HG03135 (cell line): ENCODE data around the gene CNN2.
"Not testable (repeated sequence)": the region's sequence is repeated elsewhere in the genome, so short reads cannot be mapped to it uniquely, and the experiment has no call there.

ENCODE experiments used
- ATAC-seq: cut with Tn5 transposase; IDR thresholded peaks from one replicate; pipeline ENCODE4 v1.9.1; 2021; ENCODE audit warnings: mild to moderate bottlenecking, moderate library complexity; ENCODE audit not compliant: unreplicated experiment

Gene CNN2

DNA sequence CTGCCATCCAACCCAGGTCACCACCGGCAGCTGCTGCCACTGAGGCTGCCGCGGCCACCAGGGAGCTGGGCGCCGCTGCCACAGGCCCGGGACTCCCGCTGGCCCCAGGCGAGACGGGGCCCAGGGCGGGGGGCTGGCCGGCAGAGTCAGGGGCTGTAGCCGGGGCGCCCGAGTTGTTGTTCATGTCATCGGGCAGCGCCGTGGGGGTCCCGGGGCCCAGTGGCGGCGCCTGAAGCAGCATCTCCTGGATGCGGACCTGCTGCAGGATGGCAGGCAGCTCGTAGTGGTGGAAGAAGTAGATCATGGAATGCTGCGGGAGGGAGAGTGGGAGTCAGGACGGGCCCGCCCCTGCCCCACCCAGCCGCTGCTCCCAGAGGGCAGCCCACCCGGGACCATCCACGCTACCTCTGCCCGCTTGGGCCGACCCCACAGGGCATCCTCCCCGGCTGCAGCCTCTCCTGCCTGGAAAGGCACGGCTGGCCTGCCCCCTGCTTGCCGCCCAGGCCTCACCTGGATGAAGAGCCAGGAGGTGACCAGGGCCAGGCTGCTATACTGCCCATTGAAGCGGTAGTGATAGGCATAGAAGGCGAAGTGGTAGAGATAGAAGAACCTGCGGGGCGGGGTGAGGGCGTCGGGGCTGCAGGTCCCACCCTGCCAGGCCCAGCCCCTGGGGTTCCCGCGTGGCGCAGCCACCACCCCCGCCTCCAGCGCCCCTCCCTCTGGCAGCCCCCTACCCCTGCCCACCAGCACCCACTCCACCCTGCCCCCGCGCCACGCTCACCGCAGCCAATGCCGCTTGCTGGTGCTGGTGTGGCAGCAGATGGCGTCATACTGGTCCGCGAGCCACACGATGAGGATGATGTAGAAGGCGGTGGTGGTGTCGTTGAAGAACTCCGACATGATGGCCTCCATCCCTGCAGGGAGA is 15.6 kb upstream of the CNN2 start:
- ATAC-seq, result no peak

DNA sequence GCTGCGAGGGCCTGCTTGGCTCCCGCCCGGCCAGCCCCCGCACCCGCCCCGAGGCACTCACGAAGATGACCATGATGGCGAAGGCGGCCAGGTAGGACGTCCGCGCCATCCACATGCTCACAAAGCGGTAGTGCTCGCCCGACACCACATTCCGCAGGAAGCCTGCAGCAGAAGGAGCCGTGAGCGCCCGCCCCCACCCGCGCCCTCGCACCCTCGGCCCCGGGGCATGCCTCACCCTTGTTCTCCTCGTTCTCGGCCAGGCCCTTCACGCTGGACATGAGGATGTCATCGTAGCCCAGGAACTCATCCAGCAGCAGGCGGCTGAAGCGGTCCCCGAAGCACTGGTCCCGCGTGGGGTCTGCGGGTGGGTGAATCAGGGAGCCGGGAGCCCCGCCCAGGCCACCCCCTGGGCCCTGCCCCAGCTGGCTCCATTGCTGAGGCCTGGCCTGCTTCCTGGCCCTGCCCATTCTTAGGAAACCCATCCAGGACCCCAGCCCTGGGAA is 14.5 kb upstream of the CNN2 start:
- no peak for ATAC-seq

DNA sequence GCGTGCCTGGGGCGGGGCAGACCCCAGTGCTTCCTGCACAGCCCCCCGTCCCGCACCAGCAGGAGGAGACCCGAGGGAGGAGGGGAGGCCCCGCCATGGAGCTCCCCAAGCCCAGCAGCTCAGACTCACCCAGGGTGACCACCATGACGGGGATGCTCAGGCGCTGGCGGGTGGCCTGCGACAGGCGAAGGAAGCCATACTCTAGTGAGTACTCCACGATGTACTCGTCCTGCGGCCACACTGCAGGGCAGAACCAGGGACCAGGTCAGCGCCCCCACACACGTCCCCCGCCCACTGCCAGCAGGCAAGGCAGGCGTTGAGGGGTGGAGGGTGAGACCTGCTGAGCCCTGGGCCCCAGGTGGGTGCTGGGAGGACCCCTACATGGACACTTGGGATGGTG is 14.1 kb upstream of the CNN2 start:
- ATAC-seq, result no peak

DNA sequence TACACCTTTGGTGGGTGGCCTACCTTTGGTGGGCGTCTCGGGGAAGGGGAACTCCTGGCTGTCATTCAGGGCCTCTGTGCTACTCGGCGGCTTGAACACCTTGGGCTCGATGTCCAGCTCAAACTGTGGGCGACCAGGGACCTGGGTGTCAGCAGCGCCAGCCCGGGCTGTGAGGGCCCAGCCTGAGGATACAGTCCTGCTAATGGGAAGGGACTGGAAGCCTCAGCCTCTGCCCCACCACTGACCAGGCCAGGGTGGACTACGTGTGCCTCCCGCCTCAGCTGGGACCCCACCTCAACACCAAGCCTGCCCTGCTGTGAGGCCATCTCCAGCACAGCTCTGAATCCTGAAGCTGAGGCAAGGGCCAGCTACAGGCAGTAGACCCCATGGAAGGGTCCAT is 13.2 kb upstream of the CNN2 start:
- ATAC-seq, result no peak

DNA sequence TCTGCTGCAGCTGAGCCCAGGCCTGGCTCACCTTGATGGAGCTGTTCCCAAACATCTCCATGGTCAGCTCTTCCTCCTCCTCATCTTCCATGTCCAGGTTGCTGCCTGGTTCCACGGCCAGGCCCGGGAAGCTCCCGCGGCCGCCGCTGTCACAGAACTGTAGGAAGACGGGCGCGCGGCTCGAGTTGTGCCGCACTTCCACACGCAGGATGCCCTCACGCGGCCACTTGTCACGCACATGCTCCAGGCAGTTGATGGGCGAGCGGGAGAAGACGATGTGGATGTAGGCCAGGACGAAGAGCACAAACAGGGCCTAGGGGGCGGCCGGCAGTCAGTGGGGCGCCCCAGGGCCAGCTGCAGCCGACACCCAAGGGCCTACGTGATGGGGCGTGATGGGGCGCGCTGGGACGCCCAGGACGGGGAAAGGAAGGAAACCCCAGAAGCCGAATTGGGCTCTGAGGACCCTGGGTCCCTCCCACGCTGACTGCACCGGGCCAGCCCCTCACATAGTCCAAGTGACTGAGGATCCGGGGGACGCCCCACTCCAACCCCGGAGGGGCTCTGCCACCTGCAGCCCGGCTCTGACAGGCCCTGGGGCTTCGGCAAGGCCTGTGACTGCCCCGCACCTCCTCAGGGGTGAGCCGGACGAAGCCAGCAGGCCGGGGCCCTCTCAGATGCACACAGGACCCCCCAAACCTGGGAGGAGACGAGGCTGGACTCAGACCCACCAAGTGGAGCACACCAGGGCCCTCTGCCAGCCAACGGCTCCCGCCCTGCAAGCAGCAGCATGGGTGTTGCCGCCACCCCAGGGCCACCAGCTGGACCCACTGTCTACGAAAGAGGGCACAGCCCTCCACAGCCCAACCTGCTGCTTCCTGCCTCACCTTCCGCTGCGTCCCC is 12.0 kb upstream of the CNN2 start:
- ATAC-seq, result no peak

DNA sequence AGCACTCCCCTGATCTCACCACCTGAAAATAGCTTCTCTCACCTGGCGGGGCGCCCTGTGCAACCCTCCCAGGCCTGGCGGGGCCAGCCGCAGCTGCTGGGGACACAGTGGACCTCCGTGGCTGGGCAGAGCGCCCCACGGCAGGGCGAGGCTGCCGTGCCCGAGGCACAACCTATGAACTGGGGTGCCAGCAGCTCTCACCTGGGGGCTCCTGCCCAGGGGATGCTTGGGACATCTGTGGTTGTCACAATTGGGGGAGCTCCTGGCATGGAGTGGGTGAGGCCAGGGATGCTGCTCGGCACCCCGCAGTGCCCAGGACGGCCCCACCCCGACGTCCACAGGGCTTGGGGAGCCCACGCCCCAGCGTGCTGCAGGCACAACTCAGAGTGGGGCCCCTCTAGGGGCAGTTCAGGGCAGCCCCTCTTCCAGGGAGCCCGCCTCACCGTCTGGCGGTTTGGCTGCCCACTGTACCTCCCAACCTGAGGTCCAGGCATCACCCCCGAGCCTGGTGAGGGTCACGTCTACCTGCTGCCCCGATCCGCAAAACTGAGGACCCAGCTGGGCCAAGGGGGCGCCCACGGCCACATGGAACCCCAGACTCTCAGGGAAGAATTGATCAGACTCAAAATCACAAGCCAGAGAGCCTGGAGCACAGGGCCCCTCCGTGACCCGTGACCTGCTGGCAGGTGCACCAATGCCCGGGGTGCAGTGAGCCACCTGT is 11.2 kb upstream of the CNN2 start:
- ATAC-seq, result no peak

DNA sequence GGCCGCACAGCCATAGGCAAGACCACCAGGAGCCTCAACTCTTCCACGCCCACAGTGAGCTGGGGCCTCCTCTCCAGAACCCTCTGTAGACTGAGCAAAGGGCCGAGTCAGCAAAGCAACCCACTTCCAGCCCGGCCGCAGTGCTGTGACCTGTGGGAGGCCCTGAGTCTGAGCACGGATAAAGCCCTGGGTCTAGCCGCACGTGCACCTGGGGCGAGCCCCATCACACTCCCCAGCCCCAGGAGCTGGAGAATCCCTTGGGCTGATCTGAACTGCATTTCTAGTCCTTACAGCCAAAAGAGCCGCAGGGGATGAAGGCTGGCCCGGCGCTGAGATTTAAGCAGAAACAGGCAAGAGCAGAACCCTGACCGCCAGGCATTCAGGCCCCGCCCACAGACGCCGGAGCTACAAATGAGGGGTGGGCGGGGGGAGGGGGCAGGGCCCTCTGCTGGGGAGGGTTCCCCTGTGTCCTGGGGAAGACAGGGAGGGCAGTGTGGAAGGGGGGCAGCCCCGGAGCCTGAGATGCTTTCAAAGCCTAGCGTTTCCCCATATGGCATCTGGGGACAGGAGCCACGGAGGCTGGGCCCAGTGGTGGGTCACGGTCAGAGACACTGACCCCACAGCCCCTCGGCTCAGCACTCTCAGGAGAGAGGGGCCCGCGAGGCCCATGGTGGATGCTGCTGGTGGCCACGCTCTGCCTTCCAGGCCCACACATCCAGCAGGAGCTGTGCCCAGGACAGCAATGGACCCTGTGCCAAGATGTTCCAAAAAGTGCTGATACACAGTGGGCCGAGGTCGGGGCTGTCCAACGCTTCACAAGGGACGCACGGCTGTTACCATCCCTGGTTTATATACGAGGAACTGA is 10.4 kb upstream of the CNN2 start:
- ATAC-seq, result no peak

DNA sequence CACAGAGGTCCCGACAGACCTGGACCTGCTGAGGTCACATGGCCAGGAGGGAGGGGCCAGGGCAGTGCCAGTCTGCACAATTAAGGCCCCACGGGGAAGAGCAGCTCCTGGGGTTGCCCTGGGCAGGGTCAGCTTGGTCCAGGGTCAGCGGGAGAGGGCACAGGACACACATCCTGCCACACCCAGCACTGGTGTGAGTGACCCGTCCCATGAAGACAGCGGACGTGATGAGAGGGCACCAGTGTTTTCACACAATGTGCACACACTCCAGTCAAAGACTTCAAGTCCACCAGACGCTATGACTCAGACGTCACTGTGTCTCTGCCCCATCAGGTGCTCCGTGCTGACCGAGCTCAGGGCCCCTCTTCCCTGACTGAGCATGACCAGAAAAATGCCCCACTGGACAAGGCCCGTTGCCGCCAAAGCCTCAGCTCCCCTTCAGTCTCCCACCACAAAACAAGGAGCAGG is 9.7 kb upstream of the CNN2 start:
- ATAC-seq, result no peak

DNA sequence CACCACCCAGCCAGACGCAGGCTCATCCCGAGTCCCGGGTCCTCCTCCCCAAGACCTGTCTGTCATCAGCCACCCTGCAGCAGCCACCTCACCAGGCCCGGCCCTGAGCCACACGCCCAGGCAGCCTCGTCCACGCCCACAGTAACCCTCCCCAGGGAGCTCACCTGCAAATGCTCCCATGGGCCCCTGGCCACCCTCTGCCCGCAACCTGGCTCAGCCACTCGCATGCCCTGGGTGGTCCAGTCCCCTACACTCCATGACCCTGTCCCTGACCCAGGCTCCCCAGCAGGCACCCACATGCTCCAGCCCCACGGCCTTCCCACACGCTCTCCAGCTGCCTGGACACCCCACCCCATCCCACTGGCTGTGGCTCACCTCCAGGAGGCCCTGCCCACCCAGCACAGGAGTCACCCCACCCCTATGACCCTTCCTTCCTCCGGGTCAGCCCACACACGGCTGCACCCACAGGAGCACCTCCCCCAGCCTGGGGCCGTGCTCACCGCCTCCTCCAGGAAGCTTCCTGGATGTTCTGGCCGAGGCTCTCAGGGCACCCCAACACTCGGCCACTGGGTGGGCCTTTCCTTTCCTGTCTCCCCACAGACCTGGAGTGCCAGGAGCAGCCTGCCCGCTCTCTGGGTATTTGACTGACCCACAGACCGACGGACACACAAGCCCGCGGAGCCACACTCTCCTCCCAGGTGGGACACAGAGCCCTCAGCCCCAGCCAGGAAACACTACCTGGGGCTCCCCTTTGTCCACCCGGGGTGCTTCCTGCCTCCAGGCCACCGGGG is 9.1 kb upstream of the CNN2 start:
- no peak for ATAC-seq

DNA sequence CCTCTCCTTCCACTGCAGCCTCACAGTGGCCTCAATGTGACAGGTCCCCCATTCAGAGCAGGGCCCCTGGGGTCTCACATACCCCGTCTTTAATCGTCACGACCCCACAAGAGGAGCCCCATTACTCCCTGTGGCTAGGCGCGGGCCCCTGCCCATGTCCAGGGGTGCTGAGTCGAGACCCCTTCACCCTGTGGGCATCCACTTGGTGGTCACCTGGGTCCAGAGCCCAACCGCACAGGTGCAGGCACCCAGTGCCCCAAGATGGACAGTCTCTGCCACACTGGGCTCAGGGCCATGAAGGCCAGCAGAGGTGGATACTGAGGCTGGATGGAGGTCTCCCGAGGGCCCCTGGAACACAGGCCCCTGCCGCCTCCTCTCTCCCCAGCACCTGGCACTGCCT is 8.5 kb upstream of the CNN2 start:
- ATAC-seq, result no peak

DNA sequence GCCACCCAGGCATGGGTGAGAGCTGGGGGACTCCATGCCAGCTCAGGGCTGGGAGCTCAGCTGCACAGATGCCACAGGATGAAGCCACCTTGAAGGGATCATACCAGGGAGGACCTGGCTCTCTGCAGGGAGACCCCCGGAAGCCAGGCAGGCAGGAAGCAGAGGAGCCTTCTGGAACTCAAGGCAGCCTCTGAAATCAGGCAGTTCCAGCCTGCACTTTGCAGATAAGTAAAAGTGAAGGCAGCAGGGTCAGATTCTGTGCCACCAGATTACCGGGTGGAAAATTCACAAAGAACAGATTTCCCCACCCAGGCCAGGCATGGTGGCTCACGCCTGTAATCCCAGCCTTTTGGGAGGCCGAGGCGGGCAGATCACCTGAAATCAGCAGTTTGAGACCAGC is 8.0 kb upstream of the CNN2 start:
- no peak for ATAC-seq

DNA sequence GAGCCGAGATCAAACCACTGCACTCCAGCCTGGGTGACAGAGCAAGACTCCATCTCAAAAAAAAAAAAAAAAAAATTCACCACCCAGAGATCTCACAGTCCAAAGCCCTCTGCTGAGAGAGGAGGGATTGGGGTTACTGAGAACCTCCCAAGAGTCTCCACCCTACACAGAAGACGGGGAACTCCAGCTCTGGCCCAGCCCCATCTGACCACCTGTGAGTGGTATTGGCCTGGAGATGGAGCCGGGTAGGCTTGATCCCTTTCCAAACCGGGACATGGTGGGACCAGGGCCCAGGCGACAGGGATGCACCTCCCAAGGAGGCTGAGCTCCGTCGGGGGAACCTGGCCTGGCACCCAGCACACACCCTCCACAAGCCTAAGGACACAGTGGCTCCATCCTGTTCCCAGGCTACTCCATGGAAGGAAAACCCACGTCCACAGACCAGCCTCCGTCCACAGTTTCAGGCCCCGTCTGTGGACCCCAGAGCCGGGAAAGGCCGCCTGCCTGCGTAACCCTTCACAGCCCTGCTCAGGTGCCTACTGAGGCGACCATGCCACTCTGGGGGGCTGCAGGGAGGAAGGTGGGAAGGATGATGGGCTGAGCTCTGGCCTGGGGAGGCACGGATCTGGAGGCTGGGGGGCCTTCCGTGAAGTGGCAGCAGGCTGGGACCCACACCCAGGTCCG is 7.3 kb upstream of the CNN2 start:
- ATAC-seq, result no peak

DNA sequence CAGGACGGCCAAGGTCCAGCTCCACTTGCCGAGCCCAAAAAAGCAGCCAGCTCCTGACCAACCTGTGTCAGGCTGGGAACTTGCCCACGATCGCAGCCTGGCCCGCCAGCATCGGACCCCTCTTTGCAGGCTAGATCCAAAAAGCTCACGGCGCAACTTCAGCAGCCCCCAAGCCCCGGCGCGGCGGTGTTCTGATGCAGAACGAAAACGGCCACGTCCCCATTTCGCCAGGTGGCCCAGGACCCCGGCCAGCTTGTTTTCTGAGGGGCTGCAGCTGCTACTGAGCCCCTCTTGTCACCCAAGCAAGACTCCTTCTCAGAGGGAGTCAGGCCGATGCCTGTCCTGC is 6.8 kb upstream of the CNN2 start:
- no peak for ATAC-seq

DNA sequence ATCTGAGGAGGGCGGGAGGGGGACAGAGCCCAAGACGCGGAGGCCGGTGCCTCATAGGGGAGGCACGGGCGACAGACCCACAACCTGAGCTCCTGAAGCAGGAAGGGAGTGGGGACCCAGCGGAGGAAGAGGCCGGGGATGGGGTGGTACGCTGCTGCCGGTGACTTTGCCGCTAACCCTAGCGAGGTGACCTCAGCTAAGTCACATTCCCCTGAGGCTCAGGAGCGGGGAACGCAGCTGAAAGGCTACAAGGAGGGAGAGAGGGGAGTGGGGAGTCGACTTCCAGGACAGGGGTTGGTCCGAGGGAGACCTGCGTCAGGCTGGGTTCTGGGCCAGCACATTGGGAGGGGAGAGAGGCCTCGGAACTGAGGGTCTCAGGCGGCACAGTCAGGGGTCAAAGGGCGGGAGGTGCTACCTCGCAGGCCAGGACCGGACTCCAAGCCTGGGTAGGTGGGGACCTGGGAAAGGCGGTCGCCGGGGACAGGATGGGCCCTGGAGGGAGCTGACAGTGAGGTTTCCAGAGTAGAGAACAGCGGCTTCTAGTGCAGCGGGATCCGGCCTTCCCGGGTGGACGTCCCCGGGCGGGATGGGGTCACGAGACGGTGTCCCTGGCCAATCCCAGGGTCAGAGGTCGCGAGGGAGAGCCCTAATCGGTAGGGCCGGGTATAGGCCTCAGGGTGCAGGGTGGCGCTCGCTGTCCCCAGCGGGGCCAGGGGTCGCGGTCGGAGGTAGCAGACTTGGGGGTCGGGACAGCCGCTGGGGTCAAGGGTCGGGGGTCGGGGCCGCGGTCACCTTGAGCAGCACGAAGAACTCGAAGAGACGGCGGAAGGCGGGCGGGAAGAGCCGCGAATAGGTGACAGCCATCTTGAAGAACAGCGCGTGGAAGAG is 6.2 kb upstream of the CNN2 start:
- ATAC-seq, result no peak

DNA sequence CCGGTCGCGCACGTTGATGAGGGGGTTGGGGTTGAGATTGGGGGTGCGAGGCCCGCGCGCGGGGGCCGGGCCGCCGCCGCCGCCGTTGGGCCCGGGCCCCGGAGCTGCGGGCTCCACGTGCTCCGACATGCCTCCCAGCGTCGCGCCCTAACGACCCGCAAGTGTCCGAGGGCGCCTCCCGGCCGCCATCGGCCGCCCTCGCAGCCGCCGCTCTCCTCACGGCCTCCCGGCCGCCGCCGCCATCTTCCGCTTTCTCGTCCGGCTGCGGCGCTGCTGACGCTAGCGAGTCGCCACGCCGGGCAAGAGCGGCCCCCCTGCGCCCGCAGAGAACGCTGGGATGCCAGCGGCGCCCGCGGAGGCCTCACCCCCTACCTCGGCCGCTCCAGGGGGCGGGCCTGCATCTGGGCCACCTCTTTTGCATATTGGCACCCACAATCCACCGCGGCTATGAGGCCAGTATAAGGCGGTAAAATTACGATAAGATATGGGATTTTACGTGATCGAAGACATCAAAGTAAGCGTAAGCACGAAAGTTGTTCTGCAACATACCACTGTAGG is 5.5 kb upstream of the CNN2 start, which contains the start of gene TMEM259:
Gene TMEM259 (minus strand): TSS at position 256 of the 558 bp plus-strand sequence. CDS start 127 bp downstream, at position 129.
- peak; percentile 75 for ATAC-seq

DNA sequence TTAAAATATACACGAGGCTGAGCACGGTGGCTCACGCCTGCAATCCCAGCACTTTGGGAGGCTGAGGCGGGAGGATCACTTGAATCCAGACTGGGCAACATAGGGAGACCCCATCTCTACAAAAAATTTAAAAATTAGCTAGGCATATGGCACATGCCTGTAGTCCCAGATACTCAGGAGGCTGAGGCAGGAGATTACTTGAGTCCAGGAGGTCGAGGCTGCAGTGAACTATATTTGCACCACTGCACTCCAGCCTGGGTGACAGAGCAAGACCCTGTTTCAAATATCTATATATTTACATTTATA is 2.6 kb upstream of the CNN2 start:
- ATAC-seq, result not testable (repeated sequence)

DNA sequence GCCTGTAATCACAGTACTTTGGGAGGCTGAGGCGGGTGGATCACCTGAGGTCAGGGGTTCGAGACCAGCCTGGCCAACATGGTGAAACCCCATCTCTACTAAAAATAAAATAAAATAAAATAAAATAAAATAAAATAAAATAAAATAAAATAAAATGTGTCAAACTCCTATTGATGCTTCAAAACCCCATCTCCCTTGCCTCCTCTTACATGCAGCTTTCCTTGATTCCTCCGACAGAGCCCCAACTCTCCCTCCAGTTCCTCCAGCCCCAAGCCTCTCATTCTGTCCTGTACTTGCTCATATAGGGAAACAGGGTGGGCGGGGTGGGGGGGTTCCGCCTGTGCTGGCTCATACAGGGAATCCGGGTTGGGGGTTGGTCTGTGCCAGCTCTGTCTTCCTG is 1.3 kb upstream of the CNN2 start:
- not testable (repeated sequence) for ATAC-seq
